GM21576 (cell line): ENCODE data around the gene KLF14.
"Not testable (repeated sequence)": the region's sequence is repeated elsewhere in the genome, so short reads cannot be mapped to it uniquely, and the experiment has no call there.

Experiments used
- ATAC-seq: cut with Tn5 transposase; IDR thresholded peaks from one replicate; pipeline ENCODE4 v1.9.1; 2021; ENCODE audit warnings: mild to moderate bottlenecking, moderate library complexity; ENCODE audit not compliant: unreplicated experiment

Gene KLF14

DNA sequence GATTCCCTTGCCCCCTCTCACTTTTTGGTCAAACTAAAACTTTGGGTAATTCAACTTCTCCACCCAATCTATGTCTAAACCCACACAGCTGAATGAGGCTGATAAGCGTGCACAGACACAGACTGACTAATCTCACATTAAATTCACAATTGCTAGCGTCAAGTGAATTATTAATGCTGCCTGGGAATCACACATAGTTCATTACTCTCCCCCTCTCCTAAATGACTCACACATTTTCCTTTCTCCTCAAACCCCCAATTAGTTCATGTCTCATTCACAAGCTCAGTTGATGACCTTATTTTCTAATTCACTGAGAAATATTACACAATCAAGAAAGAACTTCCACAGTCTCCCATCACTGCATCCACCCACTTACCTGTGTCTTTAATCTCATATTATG is 14.5 kb downstream of the KLF14 start:
- ATAC-seq = no peak

DNA sequence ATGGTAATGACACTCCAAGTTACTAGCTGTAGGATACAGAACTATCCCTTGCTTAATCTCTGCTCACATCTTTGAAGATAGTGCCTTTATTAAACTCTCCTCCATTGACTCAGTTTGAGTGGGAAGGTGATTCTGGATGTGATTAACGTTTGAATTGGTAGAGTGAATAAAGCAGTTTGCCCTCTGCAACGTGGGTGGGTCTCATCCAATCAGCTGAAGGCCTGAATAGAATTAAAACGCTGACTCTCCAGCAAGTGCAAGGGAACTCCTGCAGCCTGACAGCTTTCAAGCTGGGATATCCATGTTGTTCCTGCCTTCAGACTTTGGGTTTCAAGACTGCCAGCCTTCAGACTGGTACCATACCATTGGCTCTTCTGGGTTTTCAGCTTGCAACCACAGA is 21.6 kb downstream of the KLF14 start:
- no peak for ATAC-seq

DNA sequence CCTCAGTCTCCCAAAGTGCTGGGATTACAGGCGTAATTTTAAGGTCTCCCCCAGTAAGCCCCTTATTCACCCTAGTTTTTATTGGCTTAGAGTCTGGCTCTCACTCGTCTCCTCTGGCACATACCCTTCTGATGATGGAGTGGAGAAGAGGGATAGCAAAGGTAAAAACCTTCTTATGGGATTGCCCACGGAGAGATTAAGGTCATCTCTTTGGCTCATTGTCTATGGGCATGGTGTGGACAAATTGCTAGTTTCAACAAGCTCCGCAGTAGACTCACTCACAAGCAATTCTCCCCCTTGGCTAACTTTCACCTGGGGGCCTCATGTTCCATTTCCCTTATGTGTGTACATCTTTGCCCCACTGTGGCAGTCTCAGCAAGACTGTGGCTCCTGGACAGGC is 25.2 kb downstream of the KLF14 start:
- ATAC-seq = no peak

DNA sequence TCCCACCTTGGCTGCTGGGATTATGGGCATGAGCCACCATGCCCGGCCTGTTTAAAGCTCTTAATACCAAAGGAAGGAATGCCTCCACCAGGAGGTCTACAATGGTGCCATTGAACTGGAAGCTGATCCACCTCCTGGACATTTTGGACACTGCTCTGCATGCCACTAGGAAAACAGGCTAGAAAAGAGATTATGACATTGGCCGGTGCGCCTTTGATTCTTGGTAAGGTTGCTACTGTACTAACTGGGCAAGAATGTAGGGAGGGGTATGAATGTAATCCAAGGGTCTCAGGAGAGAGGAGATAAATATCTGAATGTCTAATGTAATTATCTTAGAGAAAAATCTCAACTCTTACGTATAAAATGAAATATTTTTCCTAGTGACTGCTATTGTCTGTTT is 26.0 kb downstream of the KLF14 start:
- ATAC-seq = no peak

DNA sequence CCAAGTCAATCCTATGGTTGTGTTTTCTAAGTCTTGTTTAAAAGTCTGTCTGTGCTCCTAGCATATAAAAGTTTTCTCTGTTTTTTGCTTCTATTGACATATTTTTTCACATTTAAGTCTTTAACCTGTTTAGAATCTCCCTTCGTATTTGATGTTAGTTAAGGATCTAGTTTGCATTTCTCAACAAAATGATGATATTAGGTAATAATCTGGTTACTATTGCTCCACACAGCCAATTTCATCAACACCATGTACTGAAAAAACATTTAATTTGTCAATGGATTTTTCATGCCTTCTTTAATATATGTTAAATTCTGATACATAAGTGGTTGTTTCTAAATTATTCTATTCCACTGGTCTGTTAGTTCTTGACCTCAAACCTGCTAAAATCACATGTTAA is 30.2 kb downstream of the KLF14 start:
- ATAC-seq = no peak

DNA sequence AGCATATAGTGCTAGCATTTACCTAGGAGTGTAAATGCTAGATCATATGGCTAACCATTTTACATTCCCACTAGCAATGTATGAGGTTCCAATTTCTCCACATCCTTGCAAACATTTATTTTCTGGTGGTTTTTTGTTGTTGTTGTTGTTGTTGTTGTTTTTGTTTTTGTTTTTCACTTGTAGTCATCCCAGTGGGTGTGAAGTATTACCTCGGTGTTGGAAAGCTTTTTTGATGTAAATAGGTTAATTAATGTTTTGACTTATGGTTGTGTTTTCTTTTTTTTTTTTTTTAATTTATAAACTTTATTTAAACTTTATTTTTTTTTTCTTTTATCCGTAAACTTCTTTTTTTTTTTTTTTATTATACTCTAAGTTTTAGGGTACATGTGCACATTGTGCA is 32.4 kb downstream of the KLF14 start:
- no peak for ATAC-seq

DNA sequence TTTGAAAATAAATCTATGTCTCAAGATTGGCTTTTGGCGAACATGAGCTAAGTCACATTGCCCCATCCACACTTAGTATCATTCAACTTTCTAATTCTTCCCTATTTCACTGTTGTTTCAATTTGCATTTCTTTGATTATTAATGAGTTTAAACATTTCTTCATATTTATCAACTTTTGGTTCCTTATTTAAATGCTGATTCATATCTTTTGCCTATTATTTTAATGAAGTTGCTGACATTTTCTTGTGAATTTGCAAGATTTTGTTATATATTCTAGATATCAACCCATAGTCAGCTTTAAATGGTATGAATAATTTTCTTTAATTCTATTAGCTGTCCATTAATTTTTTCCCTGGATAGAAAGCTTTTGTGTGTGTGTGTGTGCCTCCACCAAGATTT is 33.2 kb downstream of the KLF14 start:
- no peak for ATAC-seq

DNA sequence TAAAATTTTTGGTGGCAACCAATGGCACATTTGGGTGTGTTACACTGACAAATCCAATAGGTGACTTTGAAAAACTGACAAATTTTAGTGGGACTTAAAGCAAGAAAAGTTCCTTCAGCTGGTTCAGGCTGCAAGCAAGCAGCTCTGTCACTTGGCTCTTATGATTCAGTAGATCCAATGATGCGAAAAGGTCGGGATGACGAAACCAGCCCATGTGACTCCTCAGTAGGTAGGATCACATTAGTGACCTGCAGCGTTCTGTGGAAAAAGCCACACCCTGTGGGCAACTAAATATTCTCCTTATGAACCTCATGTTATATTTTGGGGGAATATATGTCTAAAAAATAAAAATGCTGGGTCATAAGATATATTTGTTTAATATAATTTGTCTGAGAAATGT is 34.3 kb downstream of the KLF14 start:
- no peak for ATAC-seq

DNA sequence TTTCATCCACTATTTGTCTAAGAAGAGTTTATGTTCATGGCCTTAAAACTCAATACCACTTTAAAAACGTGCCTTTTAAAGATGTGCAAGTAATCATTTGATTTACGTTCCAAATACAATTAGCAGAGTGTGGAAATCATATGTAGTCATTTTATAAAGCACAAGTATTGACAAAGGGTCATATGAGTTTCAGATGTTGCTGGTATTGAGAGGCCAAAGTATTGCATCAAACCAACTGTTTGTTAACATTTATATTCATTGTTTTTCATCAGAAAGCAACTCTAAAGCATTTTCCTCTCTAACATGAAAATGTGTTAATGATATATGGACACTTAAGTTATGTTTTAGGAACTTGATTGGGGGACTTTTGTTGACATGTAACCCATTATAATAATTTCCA is 36.2 kb downstream of the KLF14 start:
- ATAC-seq = no peak

DNA sequence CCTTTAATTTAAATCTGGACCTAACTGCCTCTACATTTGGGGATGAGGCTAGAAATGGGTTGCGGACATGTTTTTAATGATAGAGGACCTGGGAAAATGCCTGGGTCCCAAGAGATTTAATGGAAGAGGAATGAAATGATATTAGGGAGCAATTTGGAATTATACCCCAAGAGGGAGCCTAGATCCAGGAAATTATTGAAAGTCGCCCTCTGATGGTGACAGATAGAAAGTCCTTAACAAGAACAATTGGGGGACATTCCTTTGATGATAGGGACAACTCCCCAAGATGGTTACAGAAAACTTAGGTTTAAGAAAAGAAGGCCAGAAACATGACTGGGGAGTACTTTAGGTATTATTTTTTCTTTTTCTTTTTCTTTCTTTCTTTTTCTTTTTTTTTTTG is 38.2 kb downstream of the KLF14 start:
- ATAC-seq = no peak

DNA sequence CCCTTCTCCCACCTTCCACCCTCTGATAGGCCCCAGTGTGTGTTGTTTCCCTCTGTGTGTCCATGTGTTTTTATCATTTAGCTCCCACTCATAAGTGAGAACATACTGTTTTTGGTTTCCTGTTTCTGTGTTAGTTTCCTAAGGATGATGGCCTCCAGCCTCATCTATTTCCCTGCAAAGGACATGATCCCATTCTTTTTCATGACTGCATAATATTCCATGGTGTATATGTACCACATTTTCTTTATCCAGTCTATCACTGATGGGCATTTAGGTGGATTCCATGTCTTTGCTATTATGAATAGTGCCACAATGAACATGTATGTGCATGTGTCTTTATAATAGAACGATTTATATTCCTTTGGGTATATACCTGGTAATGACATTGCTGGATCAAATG is 41.6 kb downstream of the KLF14 start:
- ATAC-seq = not testable (repeated sequence)

DNA sequence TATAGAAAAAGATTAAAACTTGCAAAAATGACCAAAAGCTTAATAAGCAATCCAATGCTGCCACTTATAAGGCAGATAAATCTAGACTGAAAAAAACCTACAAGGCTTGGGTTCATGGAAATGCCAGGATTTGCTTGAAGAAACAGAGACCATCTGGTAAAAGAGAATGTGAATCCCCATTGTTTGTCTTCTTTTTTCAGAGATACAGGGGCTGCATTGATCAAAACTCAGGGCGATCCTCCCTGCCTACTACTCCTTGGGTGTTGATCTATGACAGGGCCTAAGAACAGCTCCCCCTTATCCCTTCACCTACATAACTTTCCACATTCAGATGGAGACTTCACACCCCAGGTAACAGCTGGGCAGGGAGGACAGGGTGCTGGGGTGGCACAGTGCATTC is 44.3 kb downstream of the KLF14 start:
- no peak for ATAC-seq

DNA sequence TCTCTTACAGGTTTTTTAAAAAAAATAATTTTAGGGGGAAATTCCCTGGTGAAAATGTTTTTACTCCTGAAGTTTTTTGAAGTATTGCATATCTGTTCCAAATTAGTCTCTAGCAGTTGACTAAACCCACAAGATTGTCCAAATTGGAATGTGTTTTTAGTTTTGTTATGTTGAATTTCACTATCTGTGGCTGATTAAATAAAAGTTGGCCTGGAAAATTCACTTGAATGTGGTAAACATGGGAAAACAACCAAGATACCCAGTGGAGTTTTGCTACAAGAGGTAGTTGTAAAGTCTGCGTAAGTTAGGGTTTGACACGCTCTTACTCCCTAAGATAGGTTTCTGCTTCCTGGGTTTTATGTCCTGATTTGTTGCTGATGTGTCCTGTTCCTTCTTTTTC is 51.0 kb downstream of the KLF14 start:
- no peak for ATAC-seq
